NOMO-1 treated with dmso at 0.1 percent for 144 hours (cell line): ENCODE measurements around the gene FASN.
"Not testable (repeated sequence)": the region's sequence is repeated elsewhere in the genome, so short reads cannot be mapped to it uniquely, and the experiment has no call there.

Experiments
- DNase-seq: peaks from one replicate; lab custom pipeline; 2025; ENCODE audit not compliant: unreplicated experiment; lab: John Stamatoyannopoulos, UW

FASN gene

GRCh38 chr17:82098169-82098938 is at the start of gene FASN:
FASN (minus strand) TSS chr17:82098236; CDS start chr17:82096445, 1,791 bp downstream.
- peak; percentile 92 for DNase-seq

- DNase-seq, result no peak
Measured at GRCh38 chr17:82146663-82147654, 48.9 kb upstream of the FASN start.

GRCh38 chr17:82145550-82146155 is 47.6 kb upstream of the FASN start:
- no peak for DNase-seq

GRCh38 chr17:82143333-82143732 is 45.3 kb upstream of the FASN start:
- DNase-seq, result no peak

- not testable (repeated sequence) for DNase-seq
Measured at GRCh38 chr17:82139961-82140360, 41.9 kb upstream of the FASN start.

- DNase-seq, result no peak
Measured at GRCh38 chr17:82138511-82138992, 40.5 kb upstream of the FASN start.

GRCh38 chr17:82134101-82134500 is 36.1 kb upstream of the FASN start:
- DNase-seq, result no peak

- not testable (repeated sequence) for DNase-seq
Measured at GRCh38 chr17:82133166-82133953, 35.3 kb upstream of the FASN start.

GRCh38 chr17:82129095-82129494 is 31.1 kb upstream of the FASN start:
- DNase-seq, result no peak

GRCh38 chr17:82128287-82128686 is 30.3 kb upstream of the FASN start:
- DNase-seq, result no peak

- DNase-seq, result no peak
Measured at GRCh38 chr17:82127704-82128103, 29.7 kb upstream of the FASN start.

GRCh38 chr17:82127315-82127595 is 29.2 kb upstream of the FASN start:
- DNase-seq, result no peak

- DNase-seq, result no peak
Measured at GRCh38 chr17:82126556-82127314, 28.7 kb upstream of the FASN start.

- DNase-seq, result no peak
Measured at GRCh38 chr17:82124101-82124500, 26.1 kb upstream of the FASN start.

GRCh38 chr17:82121660-82122629 is 23.9 kb upstream of the FASN start:
- DNase-seq, result no peak

GRCh38 chr17:82121246-82121645 is 23.2 kb upstream of the FASN start:
- no peak for DNase-seq

- no peak for DNase-seq
Measured at GRCh38 chr17:82120148-82120547, 22.1 kb upstream of the FASN start.

GRCh38 chr17:82118815-82119380 is 20.9 kb upstream of the FASN start:
- DNase-seq, result no peak
